ENCODE results near the gene NTMT1. TPM values are rescaled to one million over a fixed set of nuclear protein-coding genes. Genes with fewer than 3 reads are reported as not detected.

Gene NTMT1
- total and polyA plus RNA-seq, 10 donors: 22.8 to 50.5 (median 36.6) TPM

GRCh38 chr9:129610473-129611306, 15.3 kb upstream of the NTMT1 start:
- H3K27ac ChIP-seq: peak overlapping the region; percentile 84 to 91 (median 88)
- H3K9me3 ChIP-seq: no peaks in the 10 kb centered on the region
- H3K27me3 ChIP-seq (replicated peaks in 1 of 7): peaks cover 0 to 10% (median 0%) of the 10 kb centered on the region in 7 donors
- 0 to 3% (median 0%) methylated on average over 31 to 66 of the region's 66 CpGs for WGBS, 5 donors
- peaks cover 25 to 73% (median 53%) of the 10 kb centered on the region in 6 donors for H3K4me1 ChIP-seq
- intact Hi-C loops (cut with DNase I; ENCODE audit: low total_unique reads): loop anchor here (2.0 kb wide), 1 partner anchor 472 kb away; no protein-coding TSS in a partner anchor
- DNase-seq: peak; percentile 94
- H3K36me3 ChIP-seq: no peaks in the 10 kb centered on the region
- TF ChIP-seq POLR2AphosphoS5 (IDR thresholded peaks at IDR 0.05) (peak; percentile 15 to 53 (median 41)), CTCF (IDR thresholded peaks at IDR 0.05 in 8 of 11, conservative IDR thresholded peaks at IDR 0.05 in 3 of 11) (peak; percentile 72 to 98 (median 96)), POLR2A (IDR thresholded peaks at IDR 0.05) (no peak)
- H3K4me3 ChIP-seq: peak overlapping the region; percentile 26 to 83 (median 54)

GRCh38 chr9:129611307-129611800, 14.6 kb upstream of the NTMT1 start:
- Histone ChIP-seq H3K4me1 (peaks cover 25 to 66% (median 49%) of the 10 kb centered on the region in 6 donors), H3K4me3 (peak overlapping the region in 6 of 8 donors; percentile 46 to 83 (median 57))
- 32 to 43% (median 36%) methylated on average over 9 to 12 of the region's 12 CpGs for WGBS, 5 donors

GRCh38 chr9:129612123-129612522, 13.8 kb upstream of the NTMT1 start:
- DNase-seq: peak; percentile 68
- TF ChIP-seq CTCF (IDR thresholded peaks at IDR 0.05 in 8 of 11, conservative IDR thresholded peaks at IDR 0.05 in 3 of 11): no peak
- no peak for TF ChIP-seq POLR2AphosphoS5 (IDR thresholded peaks at IDR 0.05)
- TF ChIP-seq POLR2A (IDR thresholded peaks at IDR 0.05): no peak
- Histone ChIP-seq H3K36me3 (no peaks in the 10 kb centered on the region), H3K27me3 (replicated peaks in 1 of 7) (peaks cover 0 to 10% (median 0%) of the 10 kb centered on the region in 7 donors), H3K4me3 (no peak overlapping the region), H3K9me3 (no peaks in the 10 kb centered on the region), H3K4me1 (peaks cover 23 to 58% (median 43%) of the 10 kb centered on the region in 6 donors), H3K27ac (no peak overlapping the region)
- intact Hi-C loops (cut with DNase I; ENCODE audit: low total_unique reads): no loop called here
- WGBS, 5 donors: 80 to 88% (median 86%) methylated on average over 5 to 7 of the region's 7 CpGs

More at GRCh38 chr9:129611307-129611800, 14.6 kb upstream of the NTMT1 start:
- H3K27ac ChIP-seq: peak overlapping the region in 3 of 8 donors; percentile 88 to 91 (median 90)
- no peak for DNase-seq
- intact Hi-C loops (cut with DNase I; ENCODE audit: low total_unique reads): loop anchor here (2.0 kb wide), 1 partner anchor 473 kb away; no protein-coding TSS in a partner anchor
- no peaks in the 10 kb centered on the region for H3K36me3 ChIP-seq
- no peak for TF ChIP-seq POLR2A (IDR thresholded peaks at IDR 0.05)
- TF ChIP-seq CTCF (IDR thresholded peaks at IDR 0.05 in 8 of 11, conservative IDR thresholded peaks at IDR 0.05 in 3 of 11): peak in 1 of 11 experiments; percentile 35
- TF ChIP-seq POLR2AphosphoS5 (IDR thresholded peaks at IDR 0.05): no peak
- no peaks in the 10 kb centered on the region for H3K9me3 ChIP-seq
- H3K27me3 ChIP-seq (replicated peaks in 1 of 7): peaks cover 0 to 10% (median 0%) of the 10 kb centered on the region in 7 donors

Measured in spleen (tissue), 11 donors.